Dedifferentiated amniotic fluid mesenchymal stem cell (primary cell): ENCODE measurements around the gene DNAJB4.
"Not testable (repeated sequence)": the region's sequence is repeated elsewhere in the genome, so short reads cannot be mapped to it uniquely, and the experiment has no call there.

ENCODE experiments used
- DNase-seq: peaks from one replicate; pipeline ENCODE4 v3.0.0-alpha.2; 2016; ENCODE audit errors: extremely low spot score

The DNAJB4 gene

GRCh38 chr1:77990629-77991204, 14.0 kb upstream of the DNAJB4 start:
- no peak for DNase-seq

DNA sequence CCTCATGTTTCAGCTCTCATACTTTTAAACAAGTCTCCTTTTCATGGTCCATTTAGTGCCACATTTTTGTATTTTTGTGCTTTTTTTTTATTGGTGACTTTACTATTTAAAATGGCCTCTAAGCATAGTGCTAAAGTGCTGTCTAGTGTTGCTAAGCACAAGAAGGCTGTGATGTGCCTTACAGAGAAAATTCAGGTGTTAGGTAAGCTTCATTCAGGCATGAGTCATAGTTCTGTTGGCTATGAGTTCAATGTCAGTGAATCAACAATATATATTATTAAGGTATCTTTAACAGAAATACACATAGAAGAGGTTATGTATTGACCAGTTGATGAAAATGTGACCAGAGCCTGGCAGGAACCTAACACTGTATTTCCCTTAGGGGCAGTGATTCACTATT, 13.1 kb upstream of the DNAJB4 start:
- DNase-seq = no peak

GRCh38 chr1:77994117-77994705, 10.5 kb upstream of the DNAJB4 start:
- DNase-seq = no peak

DNA sequence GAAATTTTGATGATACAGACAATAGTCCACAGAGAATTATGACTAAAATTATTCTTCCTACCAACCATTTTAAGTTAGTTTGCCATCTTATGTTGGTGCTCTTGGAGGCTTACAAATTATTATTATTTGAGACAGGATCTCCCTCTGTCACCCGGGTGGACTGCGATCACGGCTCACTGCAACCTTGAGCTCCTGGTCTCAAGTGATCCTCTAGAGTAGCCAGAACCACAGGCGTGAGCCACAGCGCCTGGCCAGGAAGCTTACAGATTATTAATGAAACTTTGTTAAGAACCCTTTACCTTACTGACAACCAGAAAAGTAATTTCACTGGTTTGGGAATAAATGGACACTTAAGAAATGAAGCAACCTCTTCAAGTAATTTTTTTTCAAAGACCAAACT, 8.0 kb upstream of the DNAJB4 start:
- DNase-seq = no peak

DNA sequence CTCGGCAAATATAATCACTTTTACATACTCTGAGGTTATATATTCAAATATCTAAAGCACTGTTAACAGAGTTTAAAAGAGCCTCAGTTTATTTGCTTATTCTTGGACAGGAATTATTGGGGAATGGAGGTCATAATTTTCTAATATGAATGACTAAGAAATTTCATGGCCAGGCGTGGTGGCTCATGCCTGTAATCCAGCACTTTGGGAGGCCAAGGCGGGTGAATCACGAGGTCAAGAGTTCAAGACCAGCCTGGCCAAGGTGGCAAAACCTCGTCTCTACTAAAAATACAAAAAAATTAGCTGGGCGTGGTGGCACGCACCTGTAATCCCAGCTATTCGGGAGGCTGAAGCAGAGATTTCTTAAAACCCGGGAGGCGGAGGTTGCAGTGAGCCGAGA, 4.2 kb upstream of the DNAJB4 start:
- not testable (repeated sequence) for DNase-seq

GRCh38 chr1:78003070-78003746, 1.5 kb upstream of the DNAJB4 start:
- DNase-seq = no peak

DNA sequence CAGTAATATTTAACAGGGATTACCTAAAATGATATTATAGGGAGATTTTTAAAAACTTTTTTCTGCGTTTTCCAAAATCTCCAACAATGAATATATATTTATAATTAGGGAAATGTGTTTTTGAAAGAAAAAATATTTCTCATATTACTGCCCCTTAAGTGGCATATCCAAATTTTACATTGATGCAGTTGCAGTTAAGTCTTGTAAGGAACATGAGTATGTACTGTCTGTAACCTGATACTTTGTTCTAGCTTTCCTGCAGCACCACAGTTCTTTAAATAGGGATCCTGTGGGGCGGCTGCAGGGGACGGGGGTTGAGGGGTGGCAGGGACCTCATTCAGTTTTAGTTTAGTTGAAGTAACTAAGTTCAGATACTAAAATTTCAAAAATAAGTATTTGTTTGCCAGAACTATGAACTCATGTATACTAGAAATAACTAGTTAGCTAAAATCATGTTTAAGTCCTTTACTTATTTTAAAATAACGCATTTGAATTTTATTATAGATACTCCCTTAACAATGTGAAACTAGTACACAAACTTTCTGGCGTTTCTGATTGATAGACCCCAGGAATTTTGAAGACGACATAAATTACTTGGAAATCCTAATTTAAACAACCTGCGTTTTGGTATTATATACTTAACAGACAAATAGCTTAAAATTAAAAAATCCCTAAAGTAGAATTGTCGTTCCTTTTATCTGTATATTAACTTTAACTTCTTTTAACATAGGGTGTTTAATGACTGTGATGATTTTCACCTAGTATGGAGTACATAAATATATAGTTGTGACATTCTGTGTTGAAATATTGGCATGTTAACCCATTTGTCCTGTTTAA, 639 bp upstream of the DNAJB4 start:
- DNase-seq = peak; percentile 57

DNA sequence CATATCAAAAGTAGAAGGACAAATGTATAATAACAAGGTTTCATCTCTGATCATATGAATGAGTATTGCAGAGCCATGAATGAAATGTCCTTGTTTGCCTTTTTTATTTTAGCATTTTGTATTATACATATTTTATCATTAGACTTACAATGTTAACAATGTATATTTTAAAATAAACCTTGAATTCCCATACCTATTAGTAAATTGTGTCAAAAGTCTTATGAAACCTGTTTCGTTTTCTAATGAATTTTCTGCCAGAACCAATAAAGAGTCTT, 646 bp downstream of the DNAJB4 start:
- DNase-seq = no peak

DNA sequence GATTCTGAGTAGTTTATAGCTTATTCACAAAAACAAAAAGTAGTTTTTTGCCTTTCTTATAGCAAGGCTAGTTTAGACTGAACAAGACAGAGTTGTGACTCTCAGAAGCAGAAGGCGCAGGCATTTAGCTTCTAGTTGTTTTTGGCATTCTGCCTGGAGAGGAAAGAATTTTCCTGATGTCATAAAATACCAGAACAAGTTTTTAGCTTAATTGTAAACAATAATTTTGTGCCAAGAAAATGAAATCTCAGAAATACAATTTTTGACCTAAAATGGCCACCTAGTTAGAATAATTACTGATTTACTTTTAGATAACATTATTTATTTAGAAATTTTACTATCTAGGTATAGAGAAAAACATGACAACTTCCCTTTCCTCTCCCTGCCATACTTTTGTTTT, 1.0 kb downstream of the DNAJB4 start:
- peak; percentile 95 for DNase-seq

DNA sequence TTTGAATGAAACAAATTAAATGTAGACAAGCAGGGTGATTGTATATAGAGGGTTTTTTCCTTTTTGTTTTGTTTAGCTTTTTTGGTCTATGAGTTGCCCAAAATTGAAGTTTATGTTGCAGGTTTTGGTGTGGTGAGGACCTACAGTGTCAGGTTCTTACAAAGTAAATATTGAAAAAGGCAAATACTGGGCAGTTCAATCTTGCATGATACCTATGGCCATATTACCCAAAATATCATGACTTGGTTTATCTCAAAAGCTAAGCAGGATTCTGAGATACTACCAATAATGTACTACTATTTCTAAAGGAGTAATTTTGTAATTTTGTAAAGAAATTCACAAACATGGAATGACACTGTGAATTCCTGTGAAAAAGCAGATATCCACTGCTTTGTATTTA, 1.8 kb downstream of the DNAJB4 start:
- DNase-seq = no peak

GRCh38 chr1:78007677-78008341, 3.1 kb downstream of the DNAJB4 start:
- DNase-seq = no peak

DNA sequence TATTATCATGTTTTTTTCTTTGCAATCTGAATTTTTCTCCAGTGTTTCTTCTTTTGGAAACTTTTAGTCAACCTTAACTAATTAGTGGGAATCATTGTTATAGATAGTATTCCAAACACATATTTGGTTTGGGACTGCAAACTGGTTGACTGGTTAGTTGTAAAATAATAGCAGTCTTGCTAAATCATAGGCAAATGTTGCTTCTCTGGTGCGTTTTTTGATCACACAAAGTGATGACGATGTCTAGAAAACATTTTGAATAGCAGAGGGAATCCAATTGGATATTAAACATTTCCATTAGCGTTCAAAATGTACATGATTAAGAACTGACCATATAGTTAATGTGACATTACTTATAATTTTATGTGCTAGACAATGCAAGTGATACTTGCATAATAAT, 4.5 kb downstream of the DNAJB4 start:
- no peak for DNase-seq

DNA sequence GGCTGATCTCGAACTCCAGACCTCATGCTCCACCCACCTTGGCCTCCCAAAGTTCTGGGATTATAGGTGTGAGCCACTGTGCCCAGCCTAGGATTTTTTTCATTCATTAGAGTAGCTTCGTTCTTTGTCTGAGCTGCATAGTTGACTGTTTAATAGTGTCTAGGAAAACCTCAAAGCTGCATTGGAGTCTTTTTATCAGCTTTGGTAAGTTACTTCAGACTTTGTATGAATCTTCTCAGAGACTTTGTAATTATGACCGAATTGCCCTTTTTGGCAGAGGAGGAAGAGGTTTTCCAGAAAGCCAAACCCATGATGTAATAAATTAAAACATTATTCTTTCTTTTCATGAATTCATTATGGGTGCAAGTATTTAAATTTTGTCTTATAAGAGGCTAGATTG, 5.1 kb downstream of the DNAJB4 start:
- DNase-seq = no peak

GRCh38 chr1:78011050-78011449, 6.3 kb downstream of the DNAJB4 start:
- no peak for DNase-seq

- no peak for DNase-seq
Observed at GRCh38 chr1:78015148-78015547, 10.4 kb downstream of the DNAJB4 start.

GRCh38 chr1:78019024-78019423, 14.3 kb downstream of the DNAJB4 start:
- no peak for DNase-seq

DNA sequence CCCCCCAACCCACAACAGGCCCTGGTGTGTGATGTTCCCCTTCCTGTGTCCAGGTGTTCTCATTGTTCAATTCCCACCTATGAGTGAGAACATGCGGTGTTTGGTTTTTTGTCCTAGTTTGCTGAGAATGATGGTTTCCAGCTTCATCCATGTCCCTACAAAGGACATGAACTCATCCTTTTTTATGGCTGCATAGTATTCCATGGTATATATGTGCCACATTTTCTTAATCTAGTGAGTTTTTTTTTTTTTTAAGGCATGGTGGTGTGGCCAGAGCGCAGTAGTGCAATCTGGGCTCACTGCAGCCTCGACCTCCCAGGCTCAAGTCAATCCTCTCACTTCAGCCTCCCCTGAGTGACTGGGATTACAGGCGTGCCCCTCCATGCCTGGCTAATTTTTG, 16.4 kb downstream of the DNAJB4 start:
- not testable (repeated sequence) for DNase-seq

- DNase-seq = no peak
Observed at GRCh38 chr1:78029793-78030192, 25.1 kb downstream of the DNAJB4 start.

DNA sequence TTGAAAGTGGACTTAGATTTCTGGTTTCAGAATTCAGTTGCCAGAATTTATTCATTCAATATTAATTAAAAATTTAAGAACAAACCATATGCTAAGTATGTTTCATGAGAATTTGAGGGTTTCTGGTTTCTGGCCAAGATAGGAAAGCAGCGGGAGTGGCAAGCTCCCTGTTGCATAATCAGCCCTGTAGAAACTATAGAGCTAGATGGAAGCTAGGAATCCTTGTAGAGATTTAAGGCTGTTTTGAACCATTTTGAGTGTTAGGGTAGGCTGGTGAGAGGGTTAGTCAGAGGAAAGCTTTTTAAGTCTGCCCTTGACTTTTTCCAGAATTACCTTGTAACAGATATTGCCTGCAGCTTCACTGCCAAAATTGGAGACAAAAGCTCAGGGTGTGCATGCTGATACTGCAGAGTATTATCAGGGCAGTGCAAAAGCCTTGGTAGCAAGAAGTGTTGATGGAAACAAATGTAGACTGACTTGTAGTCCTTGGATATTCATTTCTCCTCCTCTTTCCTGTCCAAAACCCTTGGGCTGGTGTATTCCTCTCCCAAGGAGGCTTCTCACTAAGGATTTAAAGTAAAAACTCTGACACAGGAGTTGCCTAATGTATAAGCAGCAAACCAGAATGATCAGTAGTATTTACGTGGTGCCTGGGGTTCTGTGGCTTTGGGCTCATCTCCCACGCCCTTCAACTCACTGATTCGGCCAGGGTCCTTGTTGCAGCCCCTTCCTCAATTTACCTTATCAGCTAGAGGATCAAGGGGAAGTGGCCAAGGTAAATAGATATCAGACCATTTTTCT, 28.5 kb downstream of the DNAJB4 start:
- DNase-seq = no peak

DNA sequence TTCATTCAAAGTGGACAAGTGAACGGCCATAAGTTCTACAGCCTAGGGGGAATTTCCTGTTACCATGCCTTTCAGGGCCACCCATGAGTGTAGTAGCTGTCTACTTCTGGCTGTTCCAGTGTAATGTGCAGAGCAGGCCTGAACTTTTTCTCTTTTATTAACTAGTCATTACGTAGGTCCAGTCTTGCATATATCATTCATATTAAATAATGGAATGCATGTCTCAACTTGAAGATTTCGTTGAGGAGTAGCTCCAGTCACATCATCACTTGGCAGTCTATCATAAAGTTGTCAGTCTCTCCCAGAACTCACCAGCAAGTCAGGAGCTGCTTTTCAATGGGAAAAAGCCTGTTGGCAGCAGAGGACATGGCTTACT, 29.0 kb downstream of the DNAJB4 start:
- no peak for DNase-seq

DNA sequence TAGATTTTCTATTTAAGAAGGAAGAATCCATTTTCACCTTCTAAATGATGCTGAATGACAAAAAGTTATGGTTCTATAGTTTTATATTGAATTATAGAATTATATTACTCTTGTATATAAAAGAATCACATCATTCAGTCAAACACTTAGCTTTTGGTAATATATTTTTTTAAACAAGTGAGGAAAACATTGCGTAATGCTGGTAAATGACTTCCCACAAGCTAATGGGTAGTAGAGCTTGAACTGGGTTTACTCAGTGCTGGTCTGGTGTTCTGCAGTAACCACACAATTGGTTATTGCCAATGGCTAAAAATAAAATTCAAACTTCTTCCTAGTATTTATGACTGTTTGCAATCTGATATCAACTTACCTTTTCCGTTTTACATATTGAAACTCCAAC, 30.4 kb downstream of the DNAJB4 start:
- DNase-seq = no peak

DNA sequence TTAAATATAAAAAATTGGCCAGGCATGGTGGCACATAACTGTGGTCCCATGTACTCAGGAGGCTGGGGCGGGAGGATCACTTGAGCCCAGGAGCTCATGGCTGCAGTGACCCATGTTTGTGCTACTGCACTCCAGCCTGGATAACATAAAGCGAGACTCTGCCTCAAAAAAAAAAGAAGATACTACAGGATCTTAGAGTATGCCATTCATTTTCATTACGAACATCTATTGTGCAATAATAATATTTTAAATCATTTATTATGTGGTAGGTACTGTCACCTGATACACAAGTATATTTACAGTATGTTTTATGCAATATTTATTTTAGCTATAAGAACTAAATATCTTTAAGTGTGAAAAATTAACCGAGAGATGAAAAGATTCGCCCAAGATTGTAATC, 31.7 kb downstream of the DNAJB4 start:
- DNase-seq = no peak
